HFFc6 (cell line): ENCODE measurements around the gene LYRM1. TPM values are rescaled to one million over a fixed set of nuclear protein-coding genes. Genes with fewer than 3 reads are reported as not detected.
"Not testable (repeated sequence)": the region's sequence is repeated elsewhere in the genome, so short reads cannot be mapped to it uniquely, and the experiment has no call there.

Experiments
- DNase-seq: peaks from one replicate; pipeline ENCODE4 v3.0.0-alpha.2; 2018
- H3K27ac Mint-ChIP-seq: 2 replicates; pipeline ENCODE4 v1.8.0; 2020; ENCODE audit warnings: mild to moderate bottlenecking, mixed read lengths
- H3K27me3 Mint-ChIP-seq: 2 replicates; pipeline ENCODE4 v1.8.0; 2021; ENCODE audit warnings: mild to moderate bottlenecking, moderate library complexity, mixed read lengths; ENCODE audit not compliant: insufficient read depth
- H3K36me3 Mint-ChIP-seq: 2 replicates; pipeline ENCODE4 v1.8.0; 2021; ENCODE audit warnings: low read depth, mixed read lengths
- H3K4me1 Mint-ChIP-seq: 2 replicates; pipeline ENCODE4 v1.8.0; 2020; ENCODE audit warnings: low read depth, mixed read lengths
- H3K4me3 Mint-ChIP-seq: 2 replicates; pipeline ENCODE4 v1.8.0; 2020; ENCODE audit warnings: mild to moderate bottlenecking, moderate library complexity, mixed read lengths
- H3K9me3 Mint-ChIP-seq: 2 replicates; pipeline ENCODE4 v1.8.0; 2020; ENCODE audit warnings: mild to moderate bottlenecking, mixed read lengths
- CTCF ChIP-seq: fragments of 200-600 bp; sonication (generic); IDR thresholded peaks from 2 replicates; pipeline ENCODE4 v1.5.0; 2021; ENCODE audit warnings: antibody characterized with exemption, mild to moderate bottlenecking
- total RNA-seq, 6 experiments: library from RNA; stranded (reverse); fragmentation: NEBNext Ultra II Directional; extraction: Animal tissue kit (Norgen Biotek cat#: 25700); gene quantifications; 2 replicates in 1 of 6; 3 replicates in 5 of 6; pipeline ENCODE4 v1.2.3, GENCODE V29; 2021

LYRM1 gene
- total RNA-seq, 6 experiments from 2014 or later, result 22.2 to 28.4 (median 25.8) TPM

- Mint-ChIP-seq H3K27me3 (peaks cover 7% of the 10 kb centered on the region; the same call in 1 of the 2 replicates), H3K4me1 (no peaks in the 10 kb centered on the region), H3K36me3 (no peaks in the 10 kb centered on the region), H3K4me3 (no peak overlapping the region), H3K27ac (no peak overlapping the region), H3K9me3 (no peaks in the 10 kb centered on the region)
- DNase-seq, result peak; percentile 21
- no peak for TF ChIP-seq CTCF
Measured at GRCh38 chr16:20956319-20956718, 55.7 kb downstream of the LYRM1 start.

GRCh38 chr16:20957153-20957552 lies 56.6 kb downstream of the LYRM1 start:
- H3K36me3 Mint-ChIP-seq, result no peaks in the 10 kb centered on the region
- DNase-seq, result no peak
- H3K9me3 Mint-ChIP-seq, result no peaks in the 10 kb centered on the region
- H3K27ac Mint-ChIP-seq, result no peak overlapping the region
- peaks cover 2% of the 10 kb centered on the region; the same call in 1 of the 2 replicates for H3K27me3 Mint-ChIP-seq
- H3K4me1 Mint-ChIP-seq, result no peaks in the 10 kb centered on the region
- H3K4me3 Mint-ChIP-seq, result no peak overlapping the region
- TF ChIP-seq CTCF, result no peak

GRCh38 chr16:20960899-20961298 lies 60.3 kb downstream of the LYRM1 start:
- DNase-seq, result no peak
- Mint-ChIP-seq H3K4me1 (no peaks in the 10 kb centered on the region), H3K27me3 (peaks cover 12% of the 10 kb centered on the region), H3K4me3 (no peak overlapping the region), H3K9me3 (peaks cover 6% of the 10 kb centered on the region; the same call in 1 of the 2 replicates), H3K36me3 (no peaks in the 10 kb centered on the region), H3K27ac (no peak overlapping the region)
- no peak for TF ChIP-seq CTCF

DNA sequence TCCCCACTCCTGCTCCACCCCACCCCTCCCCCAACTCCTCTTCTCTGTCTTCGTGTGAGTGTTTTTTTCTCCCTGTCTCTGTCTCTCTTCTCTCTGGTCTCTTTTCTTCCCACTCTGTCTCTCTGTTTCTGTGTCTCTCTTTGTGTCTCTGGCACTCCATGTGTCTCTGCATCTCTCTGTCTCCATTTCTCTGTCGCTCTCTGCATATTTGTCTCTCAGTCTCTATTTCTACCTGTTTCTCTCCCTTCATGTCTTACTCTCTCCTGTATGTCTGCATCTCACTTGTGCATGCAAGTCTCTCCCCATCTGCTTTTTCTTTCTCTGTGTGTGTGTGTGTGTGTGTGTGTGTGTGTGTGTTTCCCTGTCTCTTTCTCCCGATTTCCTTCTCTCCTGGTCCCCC lies 68.2 kb downstream of the LYRM1 start:
- H3K36me3 Mint-ChIP-seq, result no peaks in the 10 kb centered on the region
- H3K9me3 Mint-ChIP-seq, result peaks cover 6% of the 10 kb centered on the region; the same call in 1 of the 2 replicates
- H3K27ac Mint-ChIP-seq, result no peak overlapping the region
- 0 out of 2 replicates have a peak, but pooled peaks cover 4% of the 10 kb centered on the region for H3K4me1 Mint-ChIP-seq
- no peak for TF ChIP-seq CTCF
- H3K4me3 Mint-ChIP-seq, result no peak overlapping the region
- DNase-seq, result no peak
- H3K27me3 Mint-ChIP-seq, result peaks cover 21% of the 10 kb centered on the region

- Mint-ChIP-seq H3K27me3 (peaks cover 17% of the 10 kb centered on the region), H3K36me3 (no peaks in the 10 kb centered on the region), H3K27ac (no peak overlapping the region), H3K9me3 (peaks cover 6% of the 10 kb centered on the region; the same call in 1 of the 2 replicates), H3K4me3 (no peak overlapping the region), H3K4me1 (0 out of 2 replicates have a peak, but pooled peaks cover 4% of the 10 kb centered on the region)
- TF ChIP-seq CTCF, result no peak
- DNase-seq, result no peak
Measured at GRCh38 chr16:20969386-20969785, 68.8 kb downstream of the LYRM1 start.

DNA sequence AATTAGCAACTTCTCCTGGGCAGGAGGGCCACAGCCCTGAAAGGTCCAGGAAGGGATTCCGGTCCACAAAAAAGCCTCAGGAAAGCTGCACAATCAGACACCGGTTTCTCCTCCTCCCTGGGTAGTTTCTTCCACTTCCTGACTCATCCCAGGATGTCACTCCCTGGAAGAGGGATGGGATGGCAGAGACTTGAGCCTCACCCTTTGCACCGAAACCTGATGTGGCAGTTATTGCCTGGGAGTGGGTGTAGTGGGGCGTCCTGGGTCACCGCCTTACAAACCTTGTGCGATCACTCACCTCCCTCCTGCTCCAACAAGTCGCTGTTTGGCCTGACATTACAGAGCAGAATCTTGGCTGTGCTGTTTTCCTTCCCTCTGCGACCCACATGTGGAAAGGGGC lies 70.8 kb downstream of the LYRM1 start:
- H3K27ac Mint-ChIP-seq, result no peak overlapping the region
- peaks cover 19% of the 10 kb centered on the region for H3K27me3 Mint-ChIP-seq
- no peak overlapping the region for H3K4me3 Mint-ChIP-seq
- H3K36me3 Mint-ChIP-seq, result no peaks in the 10 kb centered on the region
- no peak for TF ChIP-seq CTCF
- 0 out of 2 replicates have a peak, but pooled peaks cover 4% of the 10 kb centered on the region for H3K4me1 Mint-ChIP-seq
- no peaks in the 10 kb centered on the region for H3K9me3 Mint-ChIP-seq
- no peak for DNase-seq

DNA sequence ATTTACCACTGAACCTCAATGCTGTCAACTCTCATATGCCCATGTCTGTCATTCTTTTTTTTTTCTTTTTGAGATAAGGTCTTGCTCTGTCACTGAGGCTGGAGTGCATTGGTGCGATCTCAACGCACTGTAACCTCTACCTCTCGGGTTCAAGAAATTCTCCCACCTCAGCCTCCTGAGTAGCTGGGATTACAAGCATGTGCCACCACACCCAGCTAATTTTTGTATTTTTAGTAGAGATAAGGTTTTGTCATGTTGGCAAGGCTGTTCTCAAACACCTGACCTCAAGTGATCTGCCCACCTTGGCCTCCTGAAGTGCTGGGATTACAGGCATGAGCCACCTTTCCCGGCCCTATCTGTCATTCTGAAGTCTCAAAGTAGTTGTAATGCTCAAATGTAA lies 72.6 kb downstream of the LYRM1 start:
- not testable (repeated sequence) for H3K36me3 Mint-ChIP-seq, H3K27ac Mint-ChIP-seq, H3K4me3 Mint-ChIP-seq, DNase-seq, H3K9me3 Mint-ChIP-seq, H3K4me1 Mint-ChIP-seq
- H3K27me3 Mint-ChIP-seq, result peaks cover 18% of the 10 kb centered on the region
